DND-41 (cell line): ENCODE measurements around the gene IL22RA1.

Experiments
- CTCF ChIP-seq: IDR thresholded peaks from 2 replicates; pipeline ENCODE4 v1.5.1; 2012; ENCODE audit warnings: borderline replicate concordance, low read length, moderate library complexity, mild to moderate bottlenecking; ENCODE audit not compliant: poor library complexity, severe bottlenecking; ENCODE audit errors: extremely low read depth
- EZH2 ChIP-seq: IDR thresholded peaks from 3 replicates; pipeline ENCODE4 v1.6.1; 2012; ENCODE audit warnings: borderline replicate concordance, low read depth, mild to moderate bottlenecking, moderate library complexity, low read length, inconsistent platforms; ENCODE audit not compliant: severe bottlenecking

- TF ChIP-seq CTCF, result peak; percentile 22
- no peak for TF ChIP-seq EZH2
Measured at GRCh38 chr1:24089027-24089742, 53.8 kb downstream of the IL22RA1 start.
